Measurements from ENCODE around the gene FAM47C. TPM values are rescaled to one million over a fixed set of nuclear protein-coding genes. Genes with fewer than 3 reads are reported as not detected.
"Not testable (repeated sequence)": the region's sequence is repeated elsewhere in the genome, so short reads cannot be mapped to it uniquely, and the experiment has no call there.

The FAM47C gene
- total RNA-seq, 1 donor from 2014 or later, result not detected

DNA sequence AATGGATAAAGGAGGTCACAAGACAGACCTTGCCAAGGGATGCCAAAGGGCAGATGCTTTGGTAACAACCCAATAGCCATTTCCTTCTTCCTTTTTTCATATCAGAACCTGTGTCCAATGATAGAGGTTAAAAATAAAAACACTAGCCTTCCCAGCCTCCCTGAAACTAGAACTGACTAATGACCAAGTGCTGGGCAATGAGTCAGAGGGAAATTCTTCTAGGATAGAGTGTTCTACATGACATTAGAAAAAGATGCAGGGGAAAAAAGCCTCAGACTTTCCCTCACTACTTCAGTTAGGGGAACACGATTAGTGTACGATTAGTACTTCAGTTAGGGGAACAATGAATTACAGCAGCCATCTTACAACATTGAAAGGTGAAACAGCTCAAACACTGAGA lies 29.3 kb upstream of the FAM47C start:
- DNase-seq (no peak), ATAC-seq (ENCODE audit: low read depth) (no peak)
- ChIA-PET CTCF (no interaction called here), POLR2A (no interaction called here)
- Mint-ChIP-seq H3K4me3 (no peak overlapping the region), H3K9me3 (no peaks in the 10 kb centered on the region), H3K36me3 (ENCODE audit: low read depth) (no peaks in the 10 kb centered on the region), H3K27ac (no peak overlapping the region), H3K4me1 (no peaks in the 10 kb centered on the region), H3K27me3 (no peaks in the 10 kb centered on the region)
- intact Hi-C loops (cut with micrococcal nuclease), result no loop called here
- TF ChIP-seq, protein P1, sequence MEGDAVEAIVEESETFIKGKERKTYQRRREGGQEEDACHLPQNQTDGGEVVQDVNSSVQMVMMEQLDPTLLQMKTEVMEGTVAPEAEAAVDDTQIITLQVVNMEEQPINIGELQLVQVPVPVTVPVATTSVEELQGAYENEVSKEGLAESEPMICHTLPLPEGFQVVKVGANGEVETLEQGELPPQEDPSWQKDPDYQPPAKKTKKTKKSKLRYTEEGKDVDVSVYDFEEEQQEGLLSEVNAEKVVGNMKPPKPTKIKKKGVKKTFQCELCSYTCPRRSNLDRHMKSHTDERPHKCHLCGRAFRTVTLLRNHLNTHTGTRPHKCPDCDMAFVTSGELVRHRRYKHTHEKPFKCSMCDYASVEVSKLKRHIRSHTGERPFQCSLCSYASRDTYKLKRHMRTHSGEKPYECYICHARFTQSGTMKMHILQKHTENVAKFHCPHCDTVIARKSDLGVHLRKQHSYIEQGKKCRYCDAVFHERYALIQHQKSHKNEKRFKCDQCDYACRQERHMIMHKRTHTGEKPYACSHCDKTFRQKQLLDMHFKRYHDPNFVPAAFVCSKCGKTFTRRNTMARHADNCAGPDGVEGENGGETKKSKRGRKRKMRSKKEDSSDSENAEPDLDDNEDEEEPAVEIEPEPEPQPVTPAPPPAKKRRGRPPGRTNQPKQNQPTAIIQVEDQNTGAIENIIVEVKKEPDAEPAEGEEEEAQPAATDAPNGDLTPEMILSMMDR (IDR thresholded peaks at IDR 0.05), result no peak

DNA sequence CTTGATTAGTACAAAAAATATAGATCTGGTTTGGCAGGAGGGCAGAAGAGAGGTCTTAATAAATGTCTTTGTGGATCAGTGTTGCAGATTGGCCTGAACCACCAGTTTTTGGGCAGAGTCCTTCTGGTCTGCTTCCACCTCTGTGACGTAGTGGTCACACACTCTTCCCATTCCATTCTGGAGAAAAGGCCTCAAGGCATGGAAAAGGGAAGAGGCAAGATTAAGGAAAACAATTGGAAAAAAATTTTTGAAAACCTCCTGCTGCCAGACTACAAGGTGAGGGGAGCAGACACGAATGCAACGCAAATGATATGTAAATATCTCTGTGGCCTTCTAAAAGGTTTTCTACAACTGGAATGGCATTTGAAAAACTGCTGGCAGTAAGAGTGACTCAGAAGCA lies 24.3 kb upstream of the FAM47C start:
- ATAC-seq (ENCODE audit: low read depth) (no peak), DNase-seq (no peak)
- TF ChIP-seq, protein P1 (IDR thresholded peaks at IDR 0.05), result no peak
- POLR2A ChIA-PET, result no interaction called here
- H3K4me3 Mint-ChIP-seq, result no peak overlapping the region
- no peak overlapping the region for H3K27ac Mint-ChIP-seq
- H3K27me3 Mint-ChIP-seq, result peaks cover 2% of the 10 kb centered on the region
- no peaks in the 10 kb centered on the region for H3K9me3 Mint-ChIP-seq
- intact Hi-C loops (cut with micrococcal nuclease), result no loop called here
- no peaks in the 10 kb centered on the region for H3K36me3 Mint-ChIP-seq (ENCODE audit: low read depth)
- H3K4me1 Mint-ChIP-seq, result peaks cover 2% of the 10 kb centered on the region
- CTCF ChIA-PET, result no interaction called here

DNA sequence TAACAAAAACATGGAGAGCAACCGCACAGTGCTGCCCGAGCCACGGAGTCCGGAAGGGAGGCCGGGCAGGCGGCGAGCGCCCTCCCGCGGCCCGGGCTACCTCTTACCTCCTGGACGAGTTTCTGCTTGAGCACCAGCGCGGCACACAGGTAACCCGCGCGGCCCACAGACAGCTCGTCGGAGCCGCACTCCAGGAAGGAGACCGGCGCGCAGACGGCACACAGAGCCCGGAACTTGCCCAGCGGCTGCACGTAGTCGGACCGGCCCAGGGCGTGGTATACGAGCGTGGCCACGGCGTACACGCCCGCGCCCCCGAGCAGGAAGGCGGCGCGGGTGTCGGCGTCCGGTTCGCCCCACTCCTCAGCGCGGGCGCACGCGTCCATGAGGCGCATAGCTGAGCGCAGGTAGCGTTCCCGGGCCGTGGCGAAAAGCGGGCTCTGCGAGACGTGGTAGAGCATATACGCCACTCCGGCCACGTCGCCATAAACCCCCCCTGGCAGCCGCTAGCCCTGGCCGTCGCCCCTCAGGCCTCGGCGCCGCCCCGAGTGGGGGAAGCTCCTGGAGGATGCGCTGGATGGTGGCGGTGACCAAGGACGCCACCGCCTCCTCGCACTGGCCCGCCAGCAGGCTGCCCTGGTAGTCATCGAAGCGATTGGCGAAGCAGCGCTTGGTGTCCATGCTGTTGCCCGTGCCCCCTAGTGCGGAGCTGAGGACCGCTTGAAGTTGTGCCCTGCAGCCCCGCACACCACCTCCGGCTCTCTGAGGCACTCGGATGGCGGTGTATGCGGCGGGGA lies 22.6 kb upstream of the FAM47C start:
- H3K4me3 Mint-ChIP-seq; H3K27ac Mint-ChIP-seq; DNase-seq; POLR2A ChIA-PET; H3K9me3 Mint-ChIP-seq; CTCF ChIA-PET; H3K27me3 Mint-ChIP-seq; intact Hi-C loops (cut with micrococcal nuclease); H3K36me3 Mint-ChIP-seq (ENCODE audit: low read depth); H3K4me1 Mint-ChIP-seq; ATAC-seq (ENCODE audit: low read depth): not testable (repeated sequence)

DNA sequence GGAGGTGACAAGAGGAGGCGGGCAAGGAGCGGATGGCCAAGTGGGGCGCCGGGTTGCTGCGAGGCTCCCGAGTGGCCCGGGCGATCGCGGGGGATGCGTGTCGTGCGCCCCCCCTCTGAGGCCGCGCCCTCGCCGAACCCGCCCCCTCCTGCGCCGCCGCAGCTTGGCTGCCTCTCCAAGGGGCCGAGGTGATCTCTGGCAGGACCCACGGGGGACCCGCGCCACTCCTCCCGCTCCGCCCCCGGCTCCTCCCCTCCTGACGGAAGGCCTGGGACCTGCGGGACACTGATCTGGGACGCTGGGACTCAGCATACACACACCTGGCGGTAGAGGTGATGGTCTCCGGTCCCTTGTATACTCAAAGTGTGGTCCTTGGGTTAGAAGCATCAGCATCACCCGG lies 21.9 kb upstream of the FAM47C start:
- ATAC-seq (ENCODE audit: low read depth) (no peak), DNase-seq (no peak)
- ChIA-PET CTCF (no interaction called here), POLR2A (no interaction called here)
- Mint-ChIP-seq H3K4me1 (peaks cover 2% of the 10 kb centered on the region), H3K27me3 (peaks cover 2% of the 10 kb centered on the region), H3K36me3 (ENCODE audit: low read depth) (no peaks in the 10 kb centered on the region), H3K9me3 (no peaks in the 10 kb centered on the region), H3K27ac (no peak overlapping the region), H3K4me3 (no peak overlapping the region)
- intact Hi-C loops (cut with micrococcal nuclease), result no loop called here
- TF ChIP-seq, protein P1 (IDR thresholded peaks at IDR 0.05), result no peak

DNA sequence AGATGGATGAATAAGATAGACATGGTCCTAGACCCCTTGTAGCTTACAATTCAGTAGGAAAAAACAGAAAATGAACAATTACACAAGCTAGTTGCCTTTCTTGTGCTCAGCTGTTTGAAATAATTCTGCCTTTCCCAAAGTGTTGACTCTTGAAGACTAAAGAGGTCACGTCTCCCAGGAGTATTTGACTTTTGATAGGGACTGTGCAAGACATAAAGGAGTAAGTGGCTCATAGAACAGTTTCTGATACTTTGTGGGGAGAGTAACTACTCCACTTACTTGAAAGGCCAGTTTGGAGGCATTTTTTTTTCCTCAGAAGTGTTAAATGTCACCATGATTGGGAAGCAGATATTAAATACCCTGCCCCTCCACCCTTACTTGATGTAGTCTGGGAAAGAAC lies 21.0 kb upstream of the FAM47C start:
- CTCF ChIA-PET; H3K4me3 Mint-ChIP-seq; ATAC-seq (ENCODE audit: low read depth); H3K9me3 Mint-ChIP-seq; H3K4me1 Mint-ChIP-seq; H3K27ac Mint-ChIP-seq; DNase-seq; H3K27me3 Mint-ChIP-seq; intact Hi-C loops (cut with micrococcal nuclease); POLR2A ChIA-PET; H3K36me3 Mint-ChIP-seq (ENCODE audit: low read depth): not testable (repeated sequence)

DNA sequence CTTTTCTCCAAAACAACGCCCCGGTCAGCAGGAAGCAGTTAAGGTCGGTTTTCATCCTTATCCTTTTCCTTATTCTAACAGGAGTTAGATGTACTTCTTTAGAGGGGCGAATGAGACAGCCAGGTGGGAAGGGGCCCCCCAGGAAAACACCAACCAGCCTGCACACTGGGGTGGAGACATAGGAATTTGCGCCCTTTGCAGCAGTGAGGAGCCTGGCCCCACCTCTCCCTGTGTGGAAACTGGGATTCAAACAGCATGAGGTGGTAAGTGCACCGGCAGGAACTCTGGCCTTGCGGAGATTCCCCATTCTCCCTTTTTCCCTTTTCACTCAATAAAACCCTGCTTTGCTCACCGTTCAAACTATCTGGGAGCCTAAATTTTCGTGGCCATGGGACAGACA lies 8.0 kb upstream of the FAM47C start:
- no peaks in the 10 kb centered on the region for H3K9me3 Mint-ChIP-seq
- CTCF ChIA-PET, result no interaction called here
- H3K36me3 Mint-ChIP-seq (ENCODE audit: low read depth), result no peaks in the 10 kb centered on the region
- no peak overlapping the region for H3K4me3 Mint-ChIP-seq
- POLR2A ChIA-PET, result no interaction called here
- TF ChIP-seq, protein P1 (IDR thresholded peaks at IDR 0.05), result no peak
- ATAC-seq (ENCODE audit: low read depth) (no peak), DNase-seq (no peak)
- no peak overlapping the region for H3K27ac Mint-ChIP-seq
- H3K27me3 Mint-ChIP-seq, result no peaks in the 10 kb centered on the region
- intact Hi-C loops (cut with micrococcal nuclease), result no loop called here
- H3K4me1 Mint-ChIP-seq, result no peaks in the 10 kb centered on the region

Data from activated B cell treated with CpG ODN at 0.5 μM for 24 hours (primary cell).